T-cell (primary cell): ENCODE data around the gene CTTNBP2NL. TPM values are rescaled to one million over a fixed set of nuclear protein-coding genes. Genes with fewer than 3 reads are reported as not detected.
A peak's percentile ranks its signal among the peaks of the same experiment; 100 is the strongest.

Experiments
- ATAC-seq, 4 experiments: fragments of 200-7000 bp in 3 of 4; fragments of 150-1000 bp in 1 of 4; cut with Tn5 transposase; replicated peaks in 1 of 4; 1 replicate in 3 of 4; 2 replicates in 1 of 4; pipeline ENCODE4 v1.10.0; 2021; ENCODE audit warnings: moderate library complexity in 3 of 4, mild to moderate bottlenecking in 2 of 4, moderate number of reproducible peaks in 1 of 4
- CTCF ChIA-PET, 2 donors: fragments of 300-600 bp; sonication (Branson Sonifier 250); formaldehyde crosslinking; loops; one replicate each; lab custom pipeline; 2022; ENCODE audit warnings: antibody characterized with exemption in 2 of 2; lab: Charles Lee
- POLR2A ChIA-PET, 2 donors: fragments of 300-600 bp; sonication (Branson Sonifier 250); formaldehyde crosslinking; loops; one replicate each; lab custom pipeline; 2022; ENCODE audit warnings: antibody characterized with exemption in 2 of 2; lab: Charles Lee
- DNase-seq, 35 experiments: peaks; one replicate each; pipeline versions ENCODE4 v3.0.0 to v3.0.0-alpha.2; 2013 to 2023
- H3K27ac ChIP-seq: one replicate; pipeline ENCODE4 v1.5.1; 2013; ENCODE audit warnings: low read length
- H3K27me3 ChIP-seq, 2 experiments: replicated peaks in 1 of 2; 1 replicate in 1 of 2; 2 replicates in 1 of 2; pipeline versions ENCODE4 v1.6.1 to v1.7.0; 2013; ENCODE audit warnings: low read length in 1 of 2, mixed read lengths in 1 of 2; ENCODE audit not compliant: control insufficient read depth in 2 of 2, insufficient read depth in 2 of 2; ENCODE audit errors: extremely low read depth in 1 of 2
- H3K36me3 ChIP-seq, 2 donors: 1 replicate in 1 of 2; 2 replicates in 1 of 2; pipeline versions ENCODE4 v1.6.1 to v1.7.0; 2013; ENCODE audit warnings: low read length in 1 of 2; ENCODE audit not compliant: control insufficient read depth in 2 of 2, insufficient read depth in 1 of 2; ENCODE audit errors: extremely low read depth in 1 of 2
- H3K4me1 ChIP-seq, 2 experiments: 1 replicate in 1 of 2; 2 replicates in 1 of 2; pipeline versions ENCODE4 v1.6.1 to v1.7.0; 2013; ENCODE audit warnings: low read length in 2 of 2, mixed read lengths in 1 of 2; ENCODE audit not compliant: insufficient read depth in 2 of 2, control insufficient read depth in 1 of 2; ENCODE audit errors: extremely low read depth in 1 of 2
- H3K4me3 ChIP-seq, 2 donors: 1 replicate in 1 of 2; 2 replicates in 1 of 2; pipeline versions ENCODE4 v1.5.1 to v1.7.0; 2013; ENCODE audit warnings: mild to moderate bottlenecking in 2 of 2, low read length in 1 of 2, moderate library complexity in 1 of 2; ENCODE audit not compliant: control insufficient read depth in 1 of 2; ENCODE audit errors: extremely low read depth in 1 of 2
- H3K9me3 ChIP-seq: 2 replicates; pipeline ENCODE4 v1.7.0; 2013
- H3K27ac Mint-ChIP-seq, 2 donors: one replicate each; pipeline ENCODE4 v1.8.0; 2020 to 2021; ENCODE audit warnings: mild to moderate bottlenecking in 2 of 2, mixed read lengths in 2 of 2
- H3K27me3 Mint-ChIP-seq, 2 donors: one replicate each; pipeline ENCODE4 v1.8.0; 2021 to 2022; ENCODE audit warnings: mixed read lengths in 2 of 2
- H3K36me3 Mint-ChIP-seq: one replicate; pipeline ENCODE4 v1.8.0; 2021; ENCODE audit warnings: mixed read lengths
- H3K4me1 Mint-ChIP-seq, 3 donors: one replicate each; pipeline ENCODE4 v1.8.0; 2020 to 2022; ENCODE audit warnings: mixed read lengths in 3 of 3, mild to moderate bottlenecking in 1 of 3
- H3K4me3 Mint-ChIP-seq, 3 donors: one replicate each; pipeline ENCODE4 v1.8.0; 2020 to 2022; ENCODE audit warnings: mild to moderate bottlenecking in 3 of 3, mixed read lengths in 3 of 3, moderate library complexity in 3 of 3
- H3K9me3 Mint-ChIP-seq, 3 donors: one replicate each; pipeline ENCODE4 v1.8.0; 2020 to 2022; ENCODE audit warnings: mixed read lengths in 3 of 3
- WGBS: methylation state at CpG from one replicate; pipeline ENCODE4 v1.1.5; 2013; ENCODE audit warnings: missing lambda C conversion rate; ENCODE audit not compliant: insufficient coverage; 5-methylcytosine and 5-hydroxymethylcytosine counted together
- total RNA-seq, 35 experiments: library from RNA in 6 of 35; stranded (reverse) in 6 of 35; fragments of 120-200 nt in 1 of 35; gene quantifications; one replicate each; pipeline versions ENCODE4 v1.2.1 to v1.2.4 and lab custom pipeline; 2013 to 2026

The CTTNBP2NL gene
- total RNA-seq, 5 donors from 2014 or later (not counting 1 experiment from before 2014, with no cell fraction given), result 0.37 to 1.1 (median 0.51) TPM

DNA sequence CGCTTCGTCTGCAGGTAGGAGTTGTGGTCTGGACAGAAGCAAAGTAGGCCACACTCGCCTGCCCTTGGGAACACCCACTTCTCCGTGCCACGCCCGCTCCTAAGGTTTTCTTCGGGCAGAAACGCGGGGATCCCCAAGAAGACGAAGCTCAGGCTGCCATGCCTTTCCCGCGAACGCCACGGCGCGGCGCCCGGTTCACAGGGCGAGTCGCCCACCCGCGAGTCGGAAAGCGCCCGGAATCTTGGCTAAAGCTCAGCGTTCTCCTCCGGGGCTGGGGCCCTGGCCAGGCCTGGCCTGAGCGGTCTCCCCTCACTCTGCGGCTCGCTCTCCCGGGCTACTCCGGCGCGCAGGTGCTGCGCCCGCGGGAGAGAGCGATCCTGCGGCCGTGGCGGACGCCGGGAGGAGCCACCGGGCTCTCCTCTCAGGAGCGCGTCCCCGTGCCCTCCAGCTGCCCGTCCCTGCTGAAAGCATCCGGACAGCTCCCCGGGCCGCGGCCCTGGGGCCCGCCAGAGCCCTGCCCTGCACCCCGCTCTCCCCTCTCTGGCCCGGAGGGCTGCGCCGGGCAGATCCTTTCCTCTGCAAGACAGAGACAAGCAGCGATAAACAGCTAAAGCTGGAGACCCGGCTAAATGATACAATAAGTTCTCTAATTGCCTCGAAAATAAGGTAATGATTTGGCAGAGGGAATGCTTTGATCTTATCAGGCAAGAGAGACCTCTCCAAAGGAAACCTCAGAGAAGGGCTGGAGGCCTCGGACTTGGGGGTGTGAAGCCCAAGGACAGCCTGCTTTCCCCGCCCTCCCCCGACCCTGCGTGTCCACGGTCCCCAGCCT lies 106.0 kb downstream of the CTTNBP2NL start:
- peaks cover 0 to 12% of the 10 kb centered on the region in 2 experiments for H3K4me1 ChIP-seq
- Mint-ChIP-seq H3K36me3 (no peaks in the 10 kb centered on the region), H3K27me3 (peaks cover 63 to 71% of the 10 kb centered on the region in 2 donors), H3K27ac (no peak overlapping the region), H3K9me3 (no peaks in the 10 kb centered on the region), H3K4me3 (peak overlapping the region; percentile 55 to 72 (median 64)), H3K4me1 (peaks cover 0 to 8% (median 7%) of the 10 kb centered on the region in 3 donors)
- H3K9me3 ChIP-seq, result no peaks in the 10 kb centered on the region
- H3K36me3 ChIP-seq, result no peaks in the 10 kb centered on the region
- H3K27me3 ChIP-seq, result peaks cover 19 to 60% of the 10 kb centered on the region in 2 experiments
- CTCF ChIA-PET, result interaction anchor here (0.5 to 1.7 kb wide), 12 partner anchors 68 to 570 kb away, joined by 3 to 17 read pairs (median 4); partner anchors contain the start of gene MOV10 (in 1 of the 2)
- ATAC-seq, result peak; percentile 71 to 82 (median 75)
- DNase-seq, result peak in 28 of 35 experiments; percentile 28 to 68 (median 42)
- peak overlapping the region; percentile 31 to 64 for H3K4me3 ChIP-seq
- no peak overlapping the region for H3K27ac ChIP-seq
- 1% methylated on average over 55 of the region's 65 CpGs for WGBS
- POLR2A ChIA-PET, result interaction anchor here in 1 of 2 donors (0.6 to 0.7 kb wide), 4 partner anchors 134 to 202 kb away, joined by 3 to 7 read pairs (median 5); partner anchors contain the start of gene MOV10

DNA sequence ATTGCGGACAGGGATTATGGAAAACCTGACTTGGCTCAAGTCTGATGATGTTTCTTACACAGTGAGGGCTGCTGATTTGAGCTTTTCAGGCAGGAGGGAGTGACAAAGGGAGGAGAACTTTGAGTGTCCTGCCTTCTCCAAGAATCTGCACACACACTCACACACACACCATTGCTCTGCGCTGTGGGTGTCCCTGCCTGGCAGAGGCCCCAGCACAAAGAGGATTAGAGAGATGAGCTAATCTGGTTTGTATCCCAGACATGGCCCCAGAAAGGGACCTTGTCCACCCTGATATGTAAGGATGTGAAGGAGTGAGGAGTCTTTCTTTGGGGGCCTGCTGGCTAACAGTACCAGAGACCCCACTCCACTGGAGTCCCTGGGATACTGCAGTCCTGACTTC lies 106.8 kb downstream of the CTTNBP2NL start:
- H3K27me3 ChIP-seq, result peaks cover 19 to 64% of the 10 kb centered on the region in 2 experiments
- CTCF ChIA-PET, result interaction anchor here (1.0 to 1.7 kb wide), 4 partner anchors 111 to 172 kb away, joined by 3 to 17 read pairs (median 5); partner anchors contain the start of gene MOV10 (in 1 of the 2)

GRCh38 chr1:112504001-112504660 lies 108.1 kb downstream of the CTTNBP2NL start:
- Mint-ChIP-seq H3K4me3 (no peak overlapping the region), H3K27me3 (peaks cover 52 to 54% of the 10 kb centered on the region in 2 donors), H3K9me3 (no peaks in the 10 kb centered on the region), H3K36me3 (no peaks in the 10 kb centered on the region), H3K27ac (no peak overlapping the region), H3K4me1 (peaks cover 0 to 19% (median 17%) of the 10 kb centered on the region in 3 donors)
- ChIA-PET POLR2A (no interaction called here), CTCF (interaction anchor here in 1 of 2 donors (0.7 kb wide), 1 partner anchor 110 kb away, joined by 3 read pairs; no protein-coding TSS in a partner anchor)
- no peak overlapping the region for H3K27ac ChIP-seq
- H3K27me3 ChIP-seq, result peaks cover 17 to 71% of the 10 kb centered on the region in 2 experiments
- no peaks in the 10 kb centered on the region for H3K36me3 ChIP-seq
- H3K4me3 ChIP-seq, result no peak overlapping the region
- ATAC-seq (no peak), DNase-seq (no peak)
- H3K4me1 ChIP-seq, result peaks cover 5 to 30% of the 10 kb centered on the region in 2 experiments
- 88% methylated on average over 8 of the region's 11 CpGs for WGBS
- H3K9me3 ChIP-seq, result no peaks in the 10 kb centered on the region

More for the DNA sequence above, 106.8 kb downstream of the CTTNBP2NL start:
- Histone ChIP-seq H3K9me3 (no peaks in the 10 kb centered on the region), H3K36me3 (no peaks in the 10 kb centered on the region), H3K4me1 (peaks cover 0 to 19% of the 10 kb centered on the region in 2 experiments), H3K27ac (no peak overlapping the region), H3K4me3 (peak overlapping the region in 1 of 2 donors; percentile 3)
- peaks cover 0 to 16% (median 13%) of the 10 kb centered on the region in 3 donors for H3K4me1 Mint-ChIP-seq
- H3K4me3 Mint-ChIP-seq, result peak overlapping the region; percentile 28 to 72 (median 55)
- no peak overlapping the region for H3K27ac Mint-ChIP-seq
- WGBS, result no CpG with 5 or more reads among the region's 2 CpGs
- ATAC-seq (no peak), DNase-seq (no peak)
- H3K36me3 Mint-ChIP-seq, result no peaks in the 10 kb centered on the region
- peaks cover 65% of the 10 kb centered on the region in 2 donors for H3K27me3 Mint-ChIP-seq
- H3K9me3 Mint-ChIP-seq, result no peaks in the 10 kb centered on the region
- POLR2A ChIA-PET, result interaction anchor here in 1 of 2 donors (0.6 kb wide), 1 partner anchor 22 kb away, joined by 6 read pairs; no protein-coding TSS in a partner anchor

- ChIA-PET POLR2A (no interaction called here), CTCF (interaction anchor here in 1 of 2 donors (0.7 kb wide), 1 partner anchor 109 kb away, joined by 3 read pairs; no protein-coding TSS in a partner anchor)
- peaks cover 17 to 78% of the 10 kb centered on the region in 2 experiments for H3K27me3 ChIP-seq
- Mint-ChIP-seq H3K9me3 (no peaks in the 10 kb centered on the region), H3K27ac (no peak overlapping the region), H3K4me3 (no peak overlapping the region), H3K4me1 (peaks cover 0 to 23% (median 17%) of the 10 kb centered on the region in 3 donors), H3K36me3 (no peaks in the 10 kb centered on the region), H3K27me3 (peaks cover 46 to 47% of the 10 kb centered on the region in 2 donors)
- DNase-seq (no peak), ATAC-seq (no peak)
- WGBS, result 75% methylated on average over 1 of the region's 6 CpGs
- H3K4me1 ChIP-seq, result peaks cover 5 to 36% of the 10 kb centered on the region in 2 experiments
- H3K27ac ChIP-seq, result no peak overlapping the region
- no peak overlapping the region for H3K4me3 ChIP-seq
- H3K36me3 ChIP-seq, result no peaks in the 10 kb centered on the region
- H3K9me3 ChIP-seq, result no peaks in the 10 kb centered on the region
These were observed 108.8 kb downstream of the CTTNBP2NL start for GRCh38 chr1:112504661-112505399.

- H3K9me3 ChIP-seq, result no peaks in the 10 kb centered on the region
- no peaks in the 10 kb centered on the region for H3K36me3 ChIP-seq
- no peaks in the 10 kb centered on the region for H3K9me3 Mint-ChIP-seq
- H3K27me3 Mint-ChIP-seq, result peaks cover 44% of the 10 kb centered on the region in 2 donors
- no CpG with 5 or more reads among the region's 1 CpG for WGBS
- no peak overlapping the region for H3K27ac Mint-ChIP-seq
- H3K27ac ChIP-seq, result no peak overlapping the region
- peaks cover 5 to 36% of the 10 kb centered on the region in 2 experiments for H3K4me1 ChIP-seq
- ATAC-seq, result no peak
- DNase-seq, result no peak
- no peak overlapping the region for H3K4me3 Mint-ChIP-seq
- peaks cover 17 to 81% of the 10 kb centered on the region in 2 experiments for H3K27me3 ChIP-seq
- H3K4me3 ChIP-seq, result no peak overlapping the region
- CTCF ChIA-PET, result no interaction called here
- POLR2A ChIA-PET, result no interaction called here
- no peaks in the 10 kb centered on the region for H3K36me3 Mint-ChIP-seq
- peaks cover 0 to 23% (median 17%) of the 10 kb centered on the region in 3 donors for H3K4me1 Mint-ChIP-seq
These were observed 109.4 kb downstream of the CTTNBP2NL start for GRCh38 chr1:112505400-112505785.
